ENCODE data around the gene JADE1. TPM values are rescaled to one million over a fixed set of nuclear protein-coding genes. Genes with fewer than 3 reads are reported as not detected.
A peak's percentile ranks its signal among the peaks of the same experiment; 100 is the strongest.

JADE1 gene
- total and polyA plus RNA-seq, 12 donors = 18.4 to 66.7 (median 37.7) TPM

- Histone ChIP-seq H3K27ac (peak overlapping the region in 3 of 5 donors; percentile 44 to 72 (median 62)), H3K36me3 (replicated peaks in 1 of 2) (no peaks in the 10 kb centered on the region)
- intact Hi-C loops (cut with DNase I) = no loop called here
These were observed 40.5 kb upstream of the JADE1 start for GRCh38 chr4:128769011-128769410.

GRCh38 chr4:128770807-128771206 is 38.7 kb upstream of the JADE1 start:
- Histone ChIP-seq H3K4me1 (replicated peaks in 1 of 2) (peaks cover 11 to 17% of the 10 kb centered on the region in 2 donors), H3K9me3 (replicated peaks in 1 of 3) (no peaks in the 10 kb centered on the region), H3K27me3 (no peaks in the 10 kb centered on the region), H3K4me3 (no peak overlapping the region), H3K36me3 (replicated peaks in 1 of 2) (no peaks in the 10 kb centered on the region), H3K27ac (no peak overlapping the region)
- 69 to 83% (median 78%) methylated on average over 3 of the region's 3 CpGs for WGBS, 4 donors
- no peak for DNase-seq
- no peak for TF ChIP-seq POLR2A (IDR thresholded peaks at IDR 0.05)
- no peak for TF ChIP-seq CTCF (IDR thresholded peaks at IDR 0.05)
- intact Hi-C loops (cut with DNase I) = no loop called here

More at GRCh38 chr4:128769011-128769410, 40.5 kb upstream of the JADE1 start:
- Histone ChIP-seq H3K27me3 (no peaks in the 10 kb centered on the region), H3K9me3 (replicated peaks in 1 of 3) (no peaks in the 10 kb centered on the region), H3K4me3 (no peak overlapping the region), H3K4me1 (replicated peaks in 1 of 2) (peaks cover 11 to 17% of the 10 kb centered on the region in 2 donors)
- TF ChIP-seq CTCF (IDR thresholded peaks at IDR 0.05) (no peak), POLR2A (IDR thresholded peaks at IDR 0.05) (no peak)
- no peak for DNase-seq

GRCh38 chr4:128775477-128775876 is 34.0 kb upstream of the JADE1 start:
- Histone ChIP-seq H3K4me1 (replicated peaks in 1 of 2) (no peaks in the 10 kb centered on the region), H3K27ac (no peak overlapping the region), H3K9me3 (replicated peaks in 1 of 3) (no peaks in the 10 kb centered on the region), H3K27me3 (no peaks in the 10 kb centered on the region), H3K4me3 (no peak overlapping the region), H3K36me3 (replicated peaks in 1 of 2) (no peaks in the 10 kb centered on the region)
- DNase-seq = no peak
- intact Hi-C loops (cut with DNase I) = no loop called here
- WGBS, 4 donors = 86 to 98% (median 96%) methylated on average over 2 of the region's 2 CpGs
- TF ChIP-seq CTCF (IDR thresholded peaks at IDR 0.05) (no peak), POLR2A (IDR thresholded peaks at IDR 0.05) (no peak)

GRCh38 chr4:128775916-128776315 is 33.6 kb upstream of the JADE1 start:
- Histone ChIP-seq H3K36me3 (replicated peaks in 1 of 2) (no peaks in the 10 kb centered on the region), H3K9me3 (replicated peaks in 1 of 3) (no peaks in the 10 kb centered on the region), H3K4me3 (no peak overlapping the region), H3K27me3 (no peaks in the 10 kb centered on the region), H3K4me1 (replicated peaks in 1 of 2) (no peaks in the 10 kb centered on the region), H3K27ac (no peak overlapping the region)
- DNase-seq = no peak
- TF ChIP-seq POLR2A (IDR thresholded peaks at IDR 0.05) (no peak), CTCF (IDR thresholded peaks at IDR 0.05) (no peak)
- intact Hi-C loops (cut with DNase I) = no loop called here
- 86 to 94% (median 90%) methylated on average over 3 of the region's 3 CpGs for WGBS, 4 donors
